Sigmoid colon (tissue), 7 donors: ENCODE results near the gene THBD. TPM values are rescaled to one million over a fixed set of nuclear protein-coding genes. Genes with fewer than 3 reads are reported as not detected.

Experiments
- DNase-seq: peaks from one replicate; pipeline ENCODE4 v3.0.0-alpha.2; 2019
- H3K27ac ChIP-seq, 4 donors: fragments of 200-600 bp; sonication (generic); one replicate each; pipeline ENCODE4 v1.5.1; 2016 to 2019; ENCODE audit warnings: mild to moderate bottlenecking in 1 of 4
- H3K27me3 ChIP-seq, 3 donors: fragments of 200-600 bp; sonication (generic); one replicate each; pipeline ENCODE4 v1.5.1; 2019; ENCODE audit warnings: mild to moderate bottlenecking in 1 of 3
- H3K36me3 ChIP-seq, 4 donors: fragments of 200-600 bp; sonication (generic); one replicate each; pipeline ENCODE4 v1.5.1; 2016 to 2019
- H3K4me1 ChIP-seq, 4 donors: fragments of 200-600 bp; sonication (generic); one replicate each; pipeline ENCODE4 v1.5.1; 2017 to 2019
- H3K4me3 ChIP-seq, 4 donors: fragments of 200-600 bp; sonication (generic); one replicate each; pipeline ENCODE4 v1.5.1; 2017 to 2019; ENCODE audit warnings: mild to moderate bottlenecking in 2 of 4, moderate library complexity in 1 of 4
- H3K9me3 ChIP-seq, 4 donors: fragments of 200-600 bp in 3 of 4; sonication (generic) in 3 of 4; one replicate each; pipeline versions ENCODE4 v1.5.1 to v1.6.1; 2013 to 2019
- CTCF ChIP-seq, 4 experiments: fragments of 450-650 bp in 3 of 4; fragments of 200-600 bp in 1 of 4; IDR thresholded peaks; one replicate each; pipeline ENCODE4 v1.5.1; 2016 to 2019; ENCODE audit warnings: antibody characterized with exemption in 4 of 4, mild to moderate bottlenecking in 3 of 4, moderate library complexity in 2 of 4
- EP300 ChIP-seq, 4 donors: sonication (generic); formaldehyde crosslinking; IDR thresholded peaks; one replicate each; pipeline ENCODE4 v1.6.1; 2017; ENCODE audit warnings: antibody characterized with exemption in 4 of 4
- POLR2A ChIP-seq, 2 donors: fragments of 450-650 bp; IDR thresholded peaks; one replicate each; pipeline ENCODE4 v1.6.1; 2016; ENCODE audit warnings: antibody characterized with exemption in 2 of 2, mild to moderate bottlenecking in 2 of 2, moderate library complexity in 2 of 2
- POLR2AphosphoS5 ChIP-seq, 4 donors: sonication (generic); formaldehyde crosslinking; IDR thresholded peaks; one replicate each; pipeline ENCODE4 v1.6.1; 2017; ENCODE audit warnings: antibody characterized with exemption in 4 of 4
- WGBS, 2 donors: extraction: QIAGEN DNeasy Blood & Tissue Kit; methylation state at CpG; one replicate each; pipeline ENCODE4 v1.1.7; 2013; 5-methylcytosine and 5-hydroxymethylcytosine counted together
- intact Hi-C: fragments of 100-400 bp; cut with DNase I; formaldehyde crosslinking; loops from one replicate; pipeline ENCODE4 v1.15.1; 2023
- polyA plus RNA-seq, 3 donors: library from polyadenylated mRNA; stranded (reverse); fragments of 200-250 nt; gene quantifications; one replicate each; pipeline ENCODE4 v1.2.3, GENCODE V29; 2013
- total RNA-seq, 4 donors: library from RNA; depleted of rRNA; stranded (reverse); fragments of >200 nt; gene quantifications; one replicate each; pipeline ENCODE4 v1.1.0, GENCODE V29; 2016
- donor health status: healthy with polysubstance abuse.
- donor health status: Bipolar disorder and iron deficiency.
- donor health status: healthy.

Gene THBD
- total and polyA plus RNA-seq, 7 donors, result 1.8 to 26.6 (median 8.6) TPM

GRCh38 chr20:23003077-23003635 is 46.3 kb downstream of the THBD start:
- no peak for TF ChIP-seq POLR2AphosphoS5 (IDR thresholded peaks at IDR 0.05)
- H3K9me3 ChIP-seq, result no peaks in the 10 kb centered on the region
- intact Hi-C loops, result no loop called here
- peaks cover 0 to 7% (median 0%) of the 10 kb centered on the region in 3 donors for H3K27me3 ChIP-seq
- no peaks in the 10 kb centered on the region for H3K4me1 ChIP-seq
- H3K27ac ChIP-seq, result no peak overlapping the region
- H3K4me3 ChIP-seq, result no peak overlapping the region
- H3K36me3 ChIP-seq, result no peaks in the 10 kb centered on the region
- WGBS, 2 donors, result 62 to 78% methylated on average over 1 of the region's 1 CpG
- no peak for DNase-seq

GRCh38 chr20:23002276-23002675 is 47.2 kb downstream of the THBD start:
- H3K36me3 ChIP-seq, result no peaks in the 10 kb centered on the region
- WGBS, 2 donors, result 82 to 90% methylated on average over 6 of the region's 6 CpGs

GRCh38 chr20:23000232-23000947 is 49.1 kb downstream of the THBD start:
- Histone ChIP-seq H3K4me1 (no peaks in the 10 kb centered on the region), H3K4me3 (no peak overlapping the region), H3K9me3 (no peaks in the 10 kb centered on the region), H3K27me3 (peaks cover 0 to 7% (median 0%) of the 10 kb centered on the region in 3 donors), H3K27ac (no peak overlapping the region), H3K36me3 (no peaks in the 10 kb centered on the region)
- TF ChIP-seq EP300 (IDR thresholded peaks at IDR 0.05), result no peak
- TF ChIP-seq POLR2AphosphoS5 (IDR thresholded peaks at IDR 0.05), result no peak
- TF ChIP-seq CTCF (IDR thresholded peaks at IDR 0.05), result no peak
- TF ChIP-seq POLR2A (IDR thresholded peaks at IDR 0.05), result no peak
- 46 to 69% methylated on average over 6 of the region's 6 CpGs for WGBS, 2 donors
- no peak for DNase-seq
- intact Hi-C loops, result no loop called here

More at GRCh38 chr20:23002276-23002675, 47.2 kb downstream of the THBD start:
- Histone ChIP-seq H3K4me3 (no peak overlapping the region), H3K27me3 (peaks cover 0 to 7% (median 0%) of the 10 kb centered on the region in 3 donors), H3K4me1 (no peaks in the 10 kb centered on the region), H3K9me3 (no peaks in the 10 kb centered on the region), H3K27ac (no peak overlapping the region)
- intact Hi-C loops, result no loop called here
- TF ChIP-seq CTCF (IDR thresholded peaks at IDR 0.05) (no peak), EP300 (IDR thresholded peaks at IDR 0.05) (no peak), POLR2AphosphoS5 (IDR thresholded peaks at IDR 0.05) (no peak), POLR2A (IDR thresholded peaks at IDR 0.05) (no peak)
- no peak for DNase-seq

GRCh38 chr20:22999756-23000155 is 49.7 kb downstream of the THBD start:
- Histone ChIP-seq H3K27me3 (peaks cover 0 to 7% (median 0%) of the 10 kb centered on the region in 3 donors), H3K4me1 (no peaks in the 10 kb centered on the region), H3K36me3 (no peaks in the 10 kb centered on the region), H3K27ac (no peak overlapping the region), H3K9me3 (no peaks in the 10 kb centered on the region), H3K4me3 (no peak overlapping the region)
- no peak for TF ChIP-seq CTCF (IDR thresholded peaks at IDR 0.05)
- no peak for TF ChIP-seq POLR2AphosphoS5 (IDR thresholded peaks at IDR 0.05)
- TF ChIP-seq EP300 (IDR thresholded peaks at IDR 0.05), result no peak
- TF ChIP-seq POLR2A (IDR thresholded peaks at IDR 0.05), result no peak
- intact Hi-C loops, result no loop called here
- 65 to 73% methylated on average over 4 of the region's 4 CpGs for WGBS, 2 donors
- no peak for DNase-seq

GRCh38 chr20:22998476-22998875 is 51.0 kb downstream of the THBD start:
- Histone ChIP-seq H3K4me3 (no peak overlapping the region), H3K9me3 (no peaks in the 10 kb centered on the region), H3K4me1 (no peaks in the 10 kb centered on the region), H3K36me3 (no peaks in the 10 kb centered on the region), H3K27ac (no peak overlapping the region), H3K27me3 (peaks cover 0 to 7% (median 0%) of the 10 kb centered on the region in 3 donors)
- TF ChIP-seq CTCF (IDR thresholded peaks at IDR 0.05), result no peak
- TF ChIP-seq POLR2AphosphoS5 (IDR thresholded peaks at IDR 0.05), result no peak
- TF ChIP-seq EP300 (IDR thresholded peaks at IDR 0.05), result no peak
- no peak for TF ChIP-seq POLR2A (IDR thresholded peaks at IDR 0.05)
- WGBS, 2 donors, result 77 to 94% methylated on average over 2 of the region's 2 CpGs
- no peak for DNase-seq
- intact Hi-C loops, result no loop called here
